Astrocyte of the cerebellum (primary cell): Measurements from ENCODE around the gene GANC.
"Not testable (repeated sequence)": the region's sequence is repeated elsewhere in the genome, so short reads cannot be mapped to it uniquely, and the experiment has no call there.

Source experiments
- DNase-seq: peaks from one replicate; pipeline ENCODE4 v3.0.0-alpha.2; 2011; ENCODE audit warnings: low read depth
- H3K4me3 ChIP-seq: 2 replicates; pipeline ENCODE4 v1.5.1; 2011; ENCODE audit warnings: mild to moderate bottlenecking, low read depth, low read length, moderate library complexity
- CTCF ChIP-seq: IDR thresholded peaks from 2 replicates; pipeline ENCODE4 v1.5.1; 2012; ENCODE audit warnings: low read length, low read depth, moderate library complexity, mild to moderate bottlenecking; ENCODE audit errors: missing control alignments
- in situ Hi-C: cut with HindIII; loops from 2 replicates; pipeline ENCODE4 v1.10.0; 2017; ENCODE audit warnings: low sequenced_read_pairs

GANC gene

GRCh38 chr15:42315521-42315920 lies 42.5 kb downstream of the GANC start:
- no peak overlapping the region for H3K4me3 ChIP-seq
- in situ Hi-C loops: no loop called here
- no peak for DNase-seq
- no peak for TF ChIP-seq CTCF

GRCh38 chr15:42316282-42316805 lies 43.3 kb downstream of the GANC start:
- DNase-seq, H3K4me3 ChIP-seq, in situ Hi-C loops: not testable (repeated sequence)

GRCh38 chr15:42319206-42319605 lies 46.2 kb downstream of the GANC start:
- no peak for DNase-seq
- in situ Hi-C loops: no loop called here
- no peak overlapping the region for H3K4me3 ChIP-seq
- TF ChIP-seq CTCF: no peak

GRCh38 chr15:42324308-42324707 lies 51.3 kb downstream of the GANC start:
- H3K4me3 ChIP-seq: no peak overlapping the region
- DNase-seq: no peak
- in situ Hi-C loops: no loop called here
- TF ChIP-seq CTCF: no peak

GRCh38 chr15:42329161-42329560 lies 56.2 kb downstream of the GANC start:
- no peak overlapping the region for H3K4me3 ChIP-seq
- in situ Hi-C loops: no loop called here
- no peak for DNase-seq
- TF ChIP-seq CTCF: no peak

- no peak for DNase-seq
- TF ChIP-seq CTCF: no peak
- no peak overlapping the region for H3K4me3 ChIP-seq
- in situ Hi-C loops: no loop called here
Observed at GRCh38 chr15:42329992-42330391, 57.0 kb downstream of the GANC start.

- in situ Hi-C loops: no loop called here
- no peak for TF ChIP-seq CTCF
- no peak overlapping the region for H3K4me3 ChIP-seq
- no peak for DNase-seq
Observed at GRCh38 chr15:42331235-42331634, 58.2 kb downstream of the GANC start.
